DND-41 (cell line): ENCODE data around the gene APH1A.

ENCODE experiments used
- ATAC-seq: fragments of 200-7000 bp; cut with Tn5 transposase; 3 replicates; pipeline ENCODE4 v1.9.1; 2021; ENCODE audit warnings: low read depth; ENCODE audit not compliant: insufficient read depth
- DNase-seq: peaks from one replicate; pipeline ENCODE4 v3.0.0-alpha.2; 2020
- H2AFZ ChIP-seq: 2 replicates; pipeline ENCODE4 v1.6.0; 2012; ENCODE audit warnings: low read depth, low read length
- H3K27ac ChIP-seq: 2 replicates; pipeline ENCODE4 v1.5.1; 2012; ENCODE audit warnings: low read length, inconsistent platforms
- H3K27me3 ChIP-seq: fragments of 200-600 bp; sonication (generic); 2 replicates; pipeline ENCODE4 v1.6.0; 2012; ENCODE audit warnings: low read length, mild to moderate bottlenecking, inconsistent platforms; ENCODE audit not compliant: insufficient read depth, poor library complexity
- H3K36me3 ChIP-seq: 2 replicates; pipeline ENCODE4 v1.5.1; 2012; ENCODE audit warnings: low read length, inconsistent platforms; ENCODE audit not compliant: insufficient read depth
- H3K4me1 ChIP-seq: 2 replicates; pipeline ENCODE4 v1.5.1; 2012; ENCODE audit warnings: mild to moderate bottlenecking, low read length; ENCODE audit not compliant: insufficient read depth
- H3K4me2 ChIP-seq: 2 replicates; pipeline ENCODE4 v1.6.0; 2012; ENCODE audit warnings: mild to moderate bottlenecking, moderate library complexity, low read length, inconsistent platforms; ENCODE audit not compliant: insufficient read depth
- H3K4me3 ChIP-seq, 2 experiments: fragments of 200-600 bp in 1 of 2; shearing (Covaris generic) in 1 of 2; 2 replicates each; pipeline ENCODE4 v1.5.1; 2012 to 2016; ENCODE audit warnings: inconsistent platforms in 2 of 2, low read length in 2 of 2, mild to moderate bottlenecking in 2 of 2, low read depth in 1 of 2, moderate library complexity in 1 of 2
- H3K79me2 ChIP-seq: 2 replicates; pipeline ENCODE4 v1.6.0; 2012; ENCODE audit warnings: low read length, inconsistent platforms; ENCODE audit not compliant: insufficient read depth
- H3K9ac ChIP-seq: 2 replicates; pipeline ENCODE4 v1.6.0; 2012; ENCODE audit warnings: low read depth, mild to moderate bottlenecking, inconsistent platforms, low read length, moderate library complexity
- H3K9me3 ChIP-seq: 2 replicates; pipeline ENCODE4 v1.5.1; 2012; ENCODE audit warnings: low read length, moderate library complexity, mild to moderate bottlenecking, inconsistent platforms; ENCODE audit not compliant: insufficient read depth, severe bottlenecking
- H4K20me1 ChIP-seq: 2 replicates; pipeline ENCODE4 v1.6.0; 2012; ENCODE audit warnings: low read length; ENCODE audit not compliant: insufficient read depth
- EZH2 ChIP-seq: IDR thresholded peaks from 3 replicates; pipeline ENCODE4 v1.6.1; 2012; ENCODE audit warnings: borderline replicate concordance, low read depth, mild to moderate bottlenecking, moderate library complexity, low read length, inconsistent platforms; ENCODE audit not compliant: severe bottlenecking
- TF ChIP-seq, protein P1 (sequence below): IDR thresholded peaks from 2 replicates; pipeline ENCODE4 v1.5.1; 2012; ENCODE audit warnings: borderline replicate concordance, low read length, moderate library complexity, mild to moderate bottlenecking; ENCODE audit not compliant: poor library complexity, severe bottlenecking; ENCODE audit errors: extremely low read depth

APH1A gene

GRCh38 chr1:150283260-150283659, 14.4 kb upstream of the APH1A start:
- H3K9ac ChIP-seq: no peak overlapping the region
- no peak overlapping the region for H3K4me3 ChIP-seq
- H2AFZ ChIP-seq: no peak overlapping the region
- H3K79me2 ChIP-seq: no peaks in the 10 kb centered on the region
- no peaks in the 10 kb centered on the region for H4K20me1 ChIP-seq
- no peak overlapping the region for H3K4me2 ChIP-seq
- peaks cover 20% of the 10 kb centered on the region for H3K27me3 ChIP-seq
- ATAC-seq (no peak), DNase-seq (no peak)
- H3K27ac ChIP-seq: no peak overlapping the region
- no peaks in the 10 kb centered on the region for H3K9me3 ChIP-seq
- TF ChIP-seq, protein P1, sequence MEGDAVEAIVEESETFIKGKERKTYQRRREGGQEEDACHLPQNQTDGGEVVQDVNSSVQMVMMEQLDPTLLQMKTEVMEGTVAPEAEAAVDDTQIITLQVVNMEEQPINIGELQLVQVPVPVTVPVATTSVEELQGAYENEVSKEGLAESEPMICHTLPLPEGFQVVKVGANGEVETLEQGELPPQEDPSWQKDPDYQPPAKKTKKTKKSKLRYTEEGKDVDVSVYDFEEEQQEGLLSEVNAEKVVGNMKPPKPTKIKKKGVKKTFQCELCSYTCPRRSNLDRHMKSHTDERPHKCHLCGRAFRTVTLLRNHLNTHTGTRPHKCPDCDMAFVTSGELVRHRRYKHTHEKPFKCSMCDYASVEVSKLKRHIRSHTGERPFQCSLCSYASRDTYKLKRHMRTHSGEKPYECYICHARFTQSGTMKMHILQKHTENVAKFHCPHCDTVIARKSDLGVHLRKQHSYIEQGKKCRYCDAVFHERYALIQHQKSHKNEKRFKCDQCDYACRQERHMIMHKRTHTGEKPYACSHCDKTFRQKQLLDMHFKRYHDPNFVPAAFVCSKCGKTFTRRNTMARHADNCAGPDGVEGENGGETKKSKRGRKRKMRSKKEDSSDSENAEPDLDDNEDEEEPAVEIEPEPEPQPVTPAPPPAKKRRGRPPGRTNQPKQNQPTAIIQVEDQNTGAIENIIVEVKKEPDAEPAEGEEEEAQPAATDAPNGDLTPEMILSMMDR: no peak
- TF ChIP-seq EZH2: no peak
- H3K36me3 ChIP-seq: no peaks in the 10 kb centered on the region
- no peaks in the 10 kb centered on the region for H3K4me1 ChIP-seq

DNA sequence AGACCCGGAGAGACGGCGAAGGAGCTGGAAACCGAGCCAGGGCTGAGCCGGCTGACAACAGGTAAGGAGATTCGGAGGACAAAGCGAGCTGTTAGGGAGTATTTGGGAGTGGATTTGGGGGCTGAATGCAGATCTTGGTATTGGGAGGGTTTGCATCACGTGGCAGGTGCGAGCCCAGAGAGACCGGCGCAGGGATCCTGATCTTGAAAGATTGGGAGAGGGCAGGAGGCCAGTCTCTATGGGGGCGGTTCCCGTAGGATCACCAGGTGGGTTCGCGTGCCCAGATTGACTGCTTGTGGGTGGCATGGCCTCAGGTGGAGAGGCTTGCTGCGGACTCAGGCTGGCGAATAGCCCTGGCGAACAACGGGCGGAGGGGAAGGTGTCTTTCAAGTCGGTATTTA, 13.7 kb upstream of the APH1A start:
- H3K4me2 ChIP-seq: no peak overlapping the region
- H3K36me3 ChIP-seq: no peaks in the 10 kb centered on the region
- H3K9me3 ChIP-seq: no peaks in the 10 kb centered on the region
- peaks cover 20% of the 10 kb centered on the region for H3K27me3 ChIP-seq
- H4K20me1 ChIP-seq: no peaks in the 10 kb centered on the region
- DNase-seq: no peak
- TF ChIP-seq, protein P1: no peak
- TF ChIP-seq EZH2: no peak
- no peaks in the 10 kb centered on the region for H3K79me2 ChIP-seq
- no peak overlapping the region for H3K9ac ChIP-seq
- H3K4me3 ChIP-seq: no peak overlapping the region
- no peak overlapping the region for H2AFZ ChIP-seq
- no peak for ATAC-seq
- H3K4me1 ChIP-seq: no peaks in the 10 kb centered on the region
- H3K27ac ChIP-seq: no peak overlapping the region

GRCh38 chr1:150281758-150282557, 13.1 kb upstream of the APH1A start, which contains the start of gene CIART:
Gene CIART (plus strand): TSS chr1:150282554. CDS start chr1:150283268, 714 bp downstream.
- Histone ChIP-seq H3K4me1 (no peaks in the 10 kb centered on the region), H3K9ac (no peak within 1 kb of the TSS), H3K4me2 (no peak within 1 kb of the TSS), H2AFZ (no peak within 1 kb of the TSS), H3K27me3 (peaks cover 20% of the 10 kb centered on the region), H3K9me3 (no peaks in the 10 kb centered on the region), H4K20me1 (no peaks in the 10 kb centered on the region), H3K27ac (no peak within 1 kb of the TSS), H3K79me2 (no peaks in the 10 kb centered on the region), H3K4me3 (no peak within 1 kb of the TSS), H3K36me3 (no peaks in the 10 kb centered on the region)
- DNase-seq (no peak), ATAC-seq (no peak; the same call in 2 of the 3 replicates)
- no peak for TF ChIP-seq EZH2

DNA sequence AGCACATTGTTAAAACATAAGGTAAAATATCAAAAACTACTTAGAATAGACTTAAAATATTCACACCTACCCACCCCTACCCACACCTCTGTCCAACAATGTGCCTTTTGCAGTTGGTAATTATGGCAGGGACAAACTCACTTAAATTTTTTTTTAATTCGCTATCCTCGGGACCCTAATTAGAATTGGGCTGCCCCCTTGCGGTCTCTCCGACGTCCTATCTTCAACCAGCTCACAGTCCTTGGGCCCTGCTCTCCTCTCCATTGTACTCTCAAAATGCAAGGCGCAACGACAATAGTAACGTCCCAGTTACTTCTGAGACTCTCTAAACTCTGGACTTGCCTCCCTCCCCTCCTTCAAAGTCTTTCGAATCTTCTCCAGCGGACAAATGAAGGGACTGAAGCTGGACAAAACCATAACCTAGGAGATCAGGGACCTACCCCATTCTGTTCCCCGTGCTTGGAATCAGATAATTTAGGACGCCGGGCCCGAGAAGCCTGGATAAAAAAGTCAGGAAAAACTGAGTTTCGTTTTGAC, 12.5 kb upstream of the APH1A start:
- peak; percentile 27 for DNase-seq
- Histone ChIP-seq H3K9ac (no peak overlapping the region), H3K36me3 (no peaks in the 10 kb centered on the region), H3K4me3 (no peak overlapping the region), H3K4me1 (no peaks in the 10 kb centered on the region), H3K9me3 (no peaks in the 10 kb centered on the region), H3K79me2 (no peaks in the 10 kb centered on the region), H2AFZ (no peak overlapping the region), H4K20me1 (no peaks in the 10 kb centered on the region), H3K27me3 (peaks cover 17% of the 10 kb centered on the region), H3K27ac (no peak overlapping the region), H3K4me2 (no peak overlapping the region)
- TF ChIP-seq, protein P1: no peak
- no peak for TF ChIP-seq EZH2
- ATAC-seq: 0 out of 3 replicates have a peak, but pooled peaks have one; percentile 35
